Skeletal muscle tissue (tissue), 4 donors: ENCODE measurements around the gene URAD. TPM values are rescaled to one million over a fixed set of nuclear protein-coding genes. Genes with fewer than 3 reads are reported as not detected.

Experiments
- H3K27ac ChIP-seq: one replicate; pipeline ENCODE4 v1.7.0; 2013; ENCODE audit warnings: mild to moderate bottlenecking, low read depth, low read length, inconsistent platforms
- H3K27me3 ChIP-seq, 3 donors: one replicate each; pipeline ENCODE4 v1.7.0; 2013; ENCODE audit warnings: low read length in 3 of 3; ENCODE audit not compliant: control insufficient read depth in 3 of 3, insufficient read depth in 3 of 3
- H3K36me3 ChIP-seq, 3 donors: one replicate each; pipeline ENCODE4 v1.7.0; 2013; ENCODE audit warnings: low read length in 3 of 3; ENCODE audit not compliant: control insufficient read depth in 3 of 3, insufficient read depth in 3 of 3
- H3K4me1 ChIP-seq, 3 donors: one replicate each; pipeline ENCODE4 v1.7.0; 2013; ENCODE audit warnings: low read length in 3 of 3, mild to moderate bottlenecking in 3 of 3; ENCODE audit not compliant: control insufficient read depth in 3 of 3, insufficient read depth in 3 of 3
- H3K4me3 ChIP-seq, 3 donors: one replicate each; pipeline ENCODE4 v1.7.0; 2013; ENCODE audit warnings: low read length in 3 of 3
- H3K9ac ChIP-seq, 3 donors: one replicate each; pipeline ENCODE4 v1.7.0; 2013; ENCODE audit warnings: low read length in 3 of 3, mild to moderate bottlenecking in 3 of 3, moderate library complexity in 2 of 3, low read depth in 1 of 3
- H3K9me3 ChIP-seq, 3 donors: one replicate each; pipeline ENCODE4 v1.7.0; 2013; ENCODE audit warnings: low read length in 3 of 3; ENCODE audit not compliant: control insufficient read depth in 3 of 3
- total RNA-seq: library from RNA; depleted of rRNA; stranded (reverse); fragments of >200 nt; gene quantifications from one replicate; pipeline ENCODE4 v1.2.3, GENCODE V29; 2014
- donor health status: Osteomylitis.

Gene URAD
- total RNA-seq, 1 donor from 2014 or later: not detected

DNA sequence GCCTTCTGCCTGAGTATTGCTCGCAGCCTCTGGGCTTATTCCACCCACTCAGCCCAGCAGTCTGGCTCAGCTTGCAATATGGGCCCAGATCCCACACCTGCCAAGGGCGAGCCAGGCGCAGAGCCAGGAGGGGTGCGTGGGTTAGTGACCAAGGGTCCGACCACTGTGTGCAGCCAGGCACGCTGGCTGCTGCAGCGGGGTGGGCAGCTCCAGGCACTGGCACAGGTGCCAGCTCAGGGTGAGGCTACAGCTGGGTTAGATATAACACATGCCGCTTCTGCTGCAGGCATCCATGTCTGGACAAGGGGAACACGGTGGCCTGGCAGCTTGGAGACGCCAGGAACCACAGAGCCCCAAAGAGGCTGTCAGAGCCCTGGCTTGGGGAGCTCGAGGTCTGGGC, 12.6 kb upstream of the URAD start:
- Histone ChIP-seq H3K9me3 (no peaks in the 10 kb centered on the region), H3K4me3 (no peak overlapping the region), H3K36me3 (no peaks in the 10 kb centered on the region), H3K4me1 (no peaks in the 10 kb centered on the region), H3K9ac (no peak overlapping the region), H3K27ac (no peak overlapping the region), H3K27me3 (no peaks in the 10 kb centered on the region)

DNA sequence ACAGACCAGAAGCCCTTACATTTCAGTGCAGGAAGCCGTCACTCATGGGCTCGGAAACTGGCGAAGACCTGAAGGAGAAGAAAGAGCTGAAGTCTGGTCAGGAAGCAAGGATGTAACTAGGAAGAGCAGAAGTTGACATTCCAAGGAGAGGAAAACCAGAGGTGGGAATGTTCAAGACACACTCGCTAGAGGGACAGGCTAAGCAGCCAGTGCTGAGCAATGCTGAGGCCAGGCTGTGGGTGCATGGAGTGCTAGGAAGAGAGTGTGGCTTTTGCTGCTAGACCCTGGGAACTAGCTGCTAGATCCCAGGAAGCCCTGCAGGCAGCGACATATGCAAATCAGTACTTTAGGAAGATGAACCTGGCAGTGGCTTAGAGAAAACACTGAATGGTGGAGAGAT, 12.1 kb upstream of the URAD start:
- Histone ChIP-seq H3K27me3 (no peaks in the 10 kb centered on the region), H3K9me3 (no peaks in the 10 kb centered on the region), H3K4me3 (no peak overlapping the region), H3K36me3 (no peaks in the 10 kb centered on the region), H3K4me1 (no peaks in the 10 kb centered on the region), H3K27ac (no peak overlapping the region), H3K9ac (no peak overlapping the region)

DNA sequence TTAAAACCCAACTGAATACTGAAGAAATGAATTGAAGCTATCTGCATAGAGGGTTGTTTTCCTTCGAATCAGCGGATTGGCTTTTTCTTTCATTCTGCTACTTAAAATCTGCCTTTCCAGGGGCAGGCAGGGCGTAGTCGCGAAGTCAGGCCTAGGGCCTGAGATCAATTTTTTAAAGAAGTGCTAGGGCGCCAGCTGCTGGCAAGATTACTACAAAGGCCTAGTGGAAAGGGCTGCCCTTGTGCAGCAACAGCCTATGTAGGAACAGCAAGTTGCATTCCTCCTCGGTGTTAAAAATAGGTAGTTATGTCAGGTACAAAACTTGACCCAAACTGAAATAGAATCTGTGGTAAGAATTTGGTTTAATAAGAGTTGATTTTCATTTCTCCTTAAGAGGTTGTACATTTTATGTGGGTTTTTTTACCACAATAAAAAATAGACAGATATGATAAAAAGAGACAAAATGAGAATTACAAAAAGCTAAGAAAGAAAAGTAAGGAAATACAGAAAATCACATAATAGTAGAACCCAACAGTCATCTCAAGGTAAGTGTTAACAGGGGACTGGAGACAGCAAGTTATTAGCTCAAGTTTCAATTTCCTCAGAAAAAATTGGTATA, 9.5 kb upstream of the URAD start:
- H3K9me3 ChIP-seq: no peaks in the 10 kb centered on the region
- no peak overlapping the region for H3K4me3 ChIP-seq
- H3K27ac ChIP-seq: no peak overlapping the region
- no peaks in the 10 kb centered on the region for H3K36me3 ChIP-seq
- H3K9ac ChIP-seq: no peak overlapping the region
- no peaks in the 10 kb centered on the region for H3K4me1 ChIP-seq
- H3K27me3 ChIP-seq: no peaks in the 10 kb centered on the region

DNA sequence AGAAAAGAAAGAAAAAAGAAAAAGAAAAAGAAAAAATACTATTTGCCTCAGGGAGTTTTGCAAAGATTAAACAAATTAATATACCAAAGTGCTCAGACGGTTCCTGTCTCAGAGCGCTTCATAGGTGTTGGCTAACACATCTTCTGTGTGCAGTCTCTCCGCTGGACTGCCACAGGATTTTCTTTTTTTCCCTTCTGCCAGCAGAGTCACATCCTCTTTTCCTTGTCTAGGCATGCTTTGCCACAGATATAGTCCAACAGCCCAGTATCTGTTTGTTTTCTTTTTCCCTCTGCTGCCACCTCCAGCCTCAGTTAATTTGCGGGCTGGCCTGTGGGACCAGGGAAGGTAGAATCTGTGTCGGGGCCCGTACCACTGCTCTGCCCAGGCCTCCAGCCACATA, 3.4 kb upstream of the URAD start:
- Histone ChIP-seq H3K9me3 (no peaks in the 10 kb centered on the region), H3K4me1 (no peaks in the 10 kb centered on the region), H3K36me3 (no peaks in the 10 kb centered on the region), H3K4me3 (no peak overlapping the region), H3K27me3 (peaks cover 3 to 20% (median 16%) of the 10 kb centered on the region in 3 donors), H3K9ac (no peak overlapping the region), H3K27ac (no peak overlapping the region)

DNA sequence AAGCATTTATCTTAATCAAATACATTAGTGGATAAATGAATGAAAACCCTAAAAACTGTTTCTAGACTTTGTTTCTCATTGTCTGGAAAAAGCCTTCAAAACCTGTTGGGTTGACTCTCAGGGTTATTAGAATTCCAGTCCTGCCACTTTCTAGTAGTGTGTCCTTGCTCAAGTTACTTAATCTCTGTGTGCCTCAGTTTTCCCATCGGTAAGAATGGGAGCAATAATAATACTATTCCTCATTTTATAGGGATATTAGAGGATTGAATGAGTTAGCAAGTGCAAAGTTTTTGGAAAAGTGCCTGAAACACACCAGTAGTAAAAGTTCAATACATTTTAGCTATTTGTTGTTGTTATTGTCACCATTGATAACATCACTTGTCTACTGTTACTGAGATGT, 2.9 kb downstream of the URAD start:
- H3K9ac ChIP-seq: no peak overlapping the region
- H3K36me3 ChIP-seq: no peaks in the 10 kb centered on the region
- H3K4me1 ChIP-seq: no peaks in the 10 kb centered on the region
- H3K9me3 ChIP-seq: no peaks in the 10 kb centered on the region
- no peak overlapping the region for H3K4me3 ChIP-seq
- peaks cover 41 to 61% (median 59%) of the 10 kb centered on the region in 3 donors for H3K27me3 ChIP-seq
- H3K27ac ChIP-seq: no peak overlapping the region

DNA sequence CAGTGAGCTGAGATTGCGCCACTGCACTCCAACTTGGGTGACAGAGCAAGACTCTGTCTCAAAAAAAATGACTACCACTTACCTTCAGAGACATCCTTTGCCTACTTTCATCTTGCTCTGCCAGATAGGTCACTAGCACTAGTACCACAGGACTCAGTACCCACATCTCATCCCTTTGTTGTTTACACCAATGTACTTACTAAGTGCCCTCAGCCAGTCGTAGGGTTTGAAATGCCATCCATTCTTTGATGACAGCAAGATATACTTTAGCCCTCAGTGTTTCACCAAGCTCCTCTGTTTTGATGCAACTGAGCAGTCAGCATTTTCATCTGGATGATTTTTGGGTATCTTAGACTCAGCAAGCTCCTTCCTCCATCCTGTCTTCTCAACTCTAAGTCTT, 6.1 kb downstream of the URAD start:
- no peaks in the 10 kb centered on the region for H3K36me3 ChIP-seq
- no peaks in the 10 kb centered on the region for H3K9me3 ChIP-seq
- peaks cover 3 to 16% (median 8%) of the 10 kb centered on the region in 3 donors for H3K4me1 ChIP-seq
- no peak overlapping the region for H3K27ac ChIP-seq
- H3K9ac ChIP-seq: no peak overlapping the region
- H3K4me3 ChIP-seq: no peak overlapping the region
- peaks cover 69 to 79% (median 76%) of the 10 kb centered on the region in 3 donors for H3K27me3 ChIP-seq

DNA sequence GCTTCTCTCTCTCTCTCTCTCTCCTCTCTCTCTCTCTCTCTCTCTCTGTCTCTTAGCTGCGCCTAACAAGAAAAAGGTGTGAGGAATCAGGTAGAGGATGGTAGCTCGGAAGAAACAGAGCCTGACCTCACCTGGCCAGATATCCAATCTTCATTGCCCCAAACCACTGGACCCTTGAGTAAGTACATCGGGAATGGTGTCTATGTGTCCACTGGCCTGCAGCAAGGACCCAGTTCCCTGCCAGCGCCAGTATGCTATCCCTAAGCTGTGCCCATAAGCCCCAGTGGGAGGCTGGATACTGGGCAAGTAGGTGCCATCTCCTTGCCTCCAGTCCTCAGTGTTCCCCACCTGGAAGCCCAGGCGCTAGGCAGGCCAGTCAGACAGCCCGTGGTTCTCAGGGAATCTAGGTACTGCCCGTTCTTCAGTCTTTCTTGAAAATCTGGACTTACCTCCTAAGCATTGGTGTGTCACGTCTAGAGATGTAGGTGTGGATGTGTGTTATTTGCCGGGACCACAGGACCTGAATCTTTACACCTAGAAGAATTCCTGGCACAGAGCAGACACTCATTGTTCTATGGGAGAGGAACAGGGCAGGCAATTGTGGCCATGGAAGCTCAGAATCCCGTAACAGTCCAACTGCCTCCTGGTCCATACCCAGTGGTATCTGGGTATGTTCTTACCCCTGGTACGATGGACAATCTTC, 7.3 kb downstream of the URAD start:
- Histone ChIP-seq H3K27me3 (peaks cover 75 to 82% (median 76%) of the 10 kb centered on the region in 3 donors), H3K9me3 (no peaks in the 10 kb centered on the region), H3K27ac (no peak overlapping the region), H3K36me3 (no peaks in the 10 kb centered on the region), H3K4me3 (no peak overlapping the region), H3K9ac (no peak overlapping the region), H3K4me1 (peaks cover 3 to 16% (median 8%) of the 10 kb centered on the region in 3 donors)

DNA sequence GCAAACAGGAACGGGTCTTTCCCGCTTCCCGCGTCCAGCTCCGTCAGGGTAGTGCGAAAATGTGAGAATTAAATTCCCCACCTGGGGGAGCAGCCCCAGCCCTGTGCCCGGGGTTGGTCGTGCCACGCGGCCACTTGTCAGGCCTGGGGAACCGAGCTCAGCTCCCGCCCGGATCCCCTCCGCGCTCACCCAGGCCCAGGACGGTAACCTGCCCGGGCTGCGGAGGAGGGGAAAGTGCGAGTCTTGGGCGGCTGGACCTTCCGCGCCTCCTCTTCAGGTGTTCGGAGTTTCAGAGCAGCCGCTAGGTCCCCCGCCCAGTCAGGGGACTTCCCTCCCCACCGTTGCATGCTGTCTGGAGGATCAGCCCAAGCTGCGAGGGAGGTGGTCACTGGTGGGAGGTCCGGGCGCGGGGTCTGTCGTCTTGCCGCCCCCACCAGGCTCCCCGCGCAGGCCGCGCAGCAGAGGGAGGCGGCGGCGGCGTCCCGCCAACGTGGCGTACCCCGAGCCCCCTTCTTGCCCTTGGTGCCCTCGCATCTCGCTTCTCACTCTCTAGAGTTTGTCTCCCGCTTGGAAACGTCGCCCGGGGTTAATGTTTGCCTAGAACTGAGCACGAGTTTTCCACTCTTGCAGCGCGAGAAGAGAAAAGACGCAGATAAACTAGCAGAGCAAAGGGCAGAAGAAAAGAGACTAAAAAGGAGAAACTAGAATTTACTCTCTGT, 8.1 kb downstream of the URAD start:
- H3K9ac ChIP-seq: no peak overlapping the region
- no peaks in the 10 kb centered on the region for H3K9me3 ChIP-seq
- H3K4me1 ChIP-seq: peaks cover 3 to 16% (median 14%) of the 10 kb centered on the region in 3 donors
- H3K4me3 ChIP-seq: no peak overlapping the region
- no peaks in the 10 kb centered on the region for H3K36me3 ChIP-seq
- H3K27ac ChIP-seq: no peak overlapping the region
- H3K27me3 ChIP-seq: peaks cover 78 to 85% (median 84%) of the 10 kb centered on the region in 3 donors

DNA sequence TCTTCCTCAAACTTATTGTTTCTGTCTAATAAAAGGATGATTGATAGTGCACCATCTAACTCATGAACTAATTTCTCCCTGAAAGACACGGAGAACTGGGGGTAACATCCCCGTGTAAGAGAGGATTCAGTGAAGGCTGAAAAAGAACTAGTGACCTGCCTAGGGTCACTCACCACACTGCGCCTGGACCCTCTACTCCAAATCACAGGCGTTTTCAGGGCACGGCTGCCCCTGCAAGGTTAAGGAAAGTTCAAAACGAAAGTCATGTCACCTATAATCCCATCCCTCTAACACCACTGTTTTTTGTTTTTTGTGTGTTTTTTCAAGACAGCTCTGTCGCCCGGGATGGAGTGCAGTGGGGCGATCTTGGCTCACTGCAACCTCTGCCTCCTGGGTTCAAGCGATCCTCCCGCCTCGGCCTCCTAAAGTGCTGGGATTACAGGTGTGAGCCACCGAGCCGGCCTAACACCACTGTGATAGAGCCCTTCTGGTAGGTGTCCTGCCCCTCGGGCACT, 8.7 kb downstream of the URAD start:
- H3K4me1 ChIP-seq: peaks cover 3 to 16% (median 16%) of the 10 kb centered on the region in 3 donors
- H3K27ac ChIP-seq: no peak overlapping the region
- no peaks in the 10 kb centered on the region for H3K36me3 ChIP-seq
- no peak overlapping the region for H3K4me3 ChIP-seq
- no peak overlapping the region for H3K9ac ChIP-seq
- no peaks in the 10 kb centered on the region for H3K9me3 ChIP-seq
- H3K27me3 ChIP-seq: peaks cover 84 to 91% (median 88%) of the 10 kb centered on the region in 3 donors
